OCI-M2 (cell line): Measurements from ENCODE around the gene F8.

ENCODE experiments used
- DNase-seq: peaks from one replicate; lab custom pipeline; 2025; ENCODE audit not compliant: unreplicated experiment; lab: John Stamatoyannopoulos, UW

Gene F8

DNA sequence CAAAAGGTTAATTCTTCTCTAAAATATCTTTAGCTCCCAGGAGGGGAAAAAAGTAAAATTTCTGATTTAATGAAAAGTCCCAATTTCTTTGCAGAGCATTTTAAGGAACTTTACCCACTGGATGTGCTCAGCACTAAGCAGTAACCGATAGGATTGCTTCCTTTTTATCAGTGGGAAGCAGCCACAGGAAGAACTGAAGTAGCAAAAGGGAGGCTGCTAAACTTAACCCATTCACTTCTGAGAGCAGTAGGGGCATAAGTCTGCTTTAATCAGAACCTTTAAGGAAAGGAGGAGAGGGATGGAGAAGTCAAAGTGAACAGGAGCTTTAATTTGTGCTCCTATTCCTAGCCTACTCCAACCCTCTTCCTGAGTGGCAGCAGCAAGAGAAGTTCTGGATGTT, at the start of gene F8:
TSS of gene F8 (minus strand) at position 139 of the 400 bp plus-strand sequence. CDS start 171 bp downstream, outside the sequence.
- DNase-seq: no peak

DNA sequence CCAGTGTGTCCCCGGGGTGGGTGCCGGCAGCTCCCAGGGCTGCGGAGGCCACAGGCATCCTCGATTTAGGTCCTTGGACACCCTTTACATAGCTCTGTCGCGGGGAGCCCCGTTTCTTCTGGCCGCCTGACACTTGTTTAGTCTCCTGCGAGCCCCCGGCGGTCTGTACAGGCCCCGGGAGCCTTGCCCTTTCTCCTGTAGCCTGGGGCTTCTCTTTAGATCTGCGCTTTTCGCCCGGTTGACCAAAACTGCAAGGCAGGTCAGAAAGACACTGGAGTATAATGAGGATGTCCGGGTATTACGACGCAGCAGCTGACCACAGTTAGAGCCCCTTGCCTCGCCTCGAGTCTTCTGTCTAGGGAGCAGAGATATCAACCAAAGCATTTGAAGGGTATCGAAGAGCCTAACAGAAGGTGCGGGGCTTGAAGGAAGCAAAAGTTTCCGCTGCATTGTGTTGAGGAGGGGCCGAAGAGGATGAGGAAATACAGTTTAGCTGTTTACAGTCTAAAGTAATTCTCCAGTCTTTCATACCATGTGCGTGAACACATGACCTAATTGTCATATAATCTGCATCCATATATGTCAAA, 49.3 kb upstream of the F8 start:
- no peak for DNase-seq

DNA sequence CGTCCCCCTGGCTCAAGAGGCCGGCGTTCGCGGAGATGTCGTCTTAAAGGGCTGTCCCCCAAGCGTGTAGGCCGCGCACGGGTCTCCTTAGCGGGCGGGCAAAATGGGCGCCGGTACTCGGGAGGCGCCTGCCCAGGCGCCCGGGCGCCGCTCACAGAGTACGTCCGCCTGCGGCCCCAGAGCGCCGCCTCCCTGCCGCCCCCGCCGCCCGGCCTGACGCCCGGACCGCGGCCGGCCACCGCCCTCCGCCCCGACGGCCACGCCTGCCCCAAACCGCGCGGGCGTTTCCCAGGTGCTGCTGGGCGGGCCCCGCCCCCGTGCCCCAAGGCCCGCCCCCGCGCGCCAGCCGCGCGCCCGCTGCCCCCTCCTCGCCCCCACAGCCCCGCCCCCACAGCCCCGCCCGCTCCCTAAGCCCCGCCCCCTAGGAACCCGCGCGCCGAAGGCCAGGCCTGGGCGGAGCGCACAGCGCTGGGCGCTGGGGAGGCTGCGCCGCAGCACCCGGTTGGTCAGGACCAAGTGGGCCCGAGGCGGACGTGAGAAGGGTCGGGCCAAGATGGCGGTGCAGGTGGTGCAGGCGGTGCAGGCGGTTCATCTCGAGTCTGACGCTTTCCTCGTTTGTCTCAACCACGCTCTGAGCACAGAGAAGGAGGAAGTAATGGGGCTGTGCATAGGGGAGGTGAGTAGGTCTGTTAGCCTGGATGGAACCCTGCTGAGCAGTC, 48.6 kb upstream of the F8 start, which contains the start of the genes BRCC3, CMC4 and MTCP1:
TSS of gene BRCC3 (plus strand) at position 534 of the 719 bp plus-strand sequence. CDS start at position 554, 20 bp downstream.
TSS of gene CMC4 (minus strand) at position 162 of the 719 bp plus-strand sequence. CDS start 7,113 bp downstream, outside the sequence.
TSS of gene MTCP1 (minus strand) at position 162 of the 719 bp plus-strand sequence. CDS start 5,126 bp downstream, outside the sequence.
- no peak for DNase-seq

DNA sequence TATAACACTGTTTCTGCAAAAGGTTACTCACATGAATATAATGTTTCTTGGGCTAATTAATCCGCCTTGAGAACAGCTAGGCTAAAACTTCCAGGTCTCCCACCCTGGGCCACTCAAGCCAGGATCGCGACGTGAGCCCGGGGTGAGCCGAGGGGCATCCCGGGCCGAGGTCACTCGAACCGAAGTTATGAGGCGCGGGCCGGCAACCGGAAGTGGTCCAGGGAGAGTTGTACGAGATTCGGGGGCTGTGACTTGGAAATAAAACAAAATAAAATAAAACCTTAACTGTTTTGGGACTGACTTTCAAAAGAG, 48.1 kb upstream of the F8 start:
- DNase-seq: no peak

DNA sequence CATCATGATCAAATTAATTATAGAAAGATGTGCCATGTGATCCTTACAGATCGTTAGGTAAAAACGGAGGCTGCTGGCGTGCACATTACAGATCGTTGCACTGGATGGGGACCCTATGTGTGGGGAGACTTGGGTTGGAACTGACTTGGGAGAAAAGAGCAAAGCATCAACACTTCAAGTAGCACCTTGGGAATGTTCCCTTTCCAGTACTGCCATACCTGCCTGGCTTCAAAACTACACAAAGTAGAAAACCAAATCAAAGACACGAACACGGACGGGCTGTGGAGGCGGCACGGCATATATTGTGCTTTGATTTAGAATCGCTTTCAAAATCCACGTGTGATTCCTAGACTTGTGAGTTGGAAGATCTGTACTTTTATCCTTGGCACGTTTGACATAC, 47.5 kb upstream of the F8 start:
- DNase-seq: no peak

DNA sequence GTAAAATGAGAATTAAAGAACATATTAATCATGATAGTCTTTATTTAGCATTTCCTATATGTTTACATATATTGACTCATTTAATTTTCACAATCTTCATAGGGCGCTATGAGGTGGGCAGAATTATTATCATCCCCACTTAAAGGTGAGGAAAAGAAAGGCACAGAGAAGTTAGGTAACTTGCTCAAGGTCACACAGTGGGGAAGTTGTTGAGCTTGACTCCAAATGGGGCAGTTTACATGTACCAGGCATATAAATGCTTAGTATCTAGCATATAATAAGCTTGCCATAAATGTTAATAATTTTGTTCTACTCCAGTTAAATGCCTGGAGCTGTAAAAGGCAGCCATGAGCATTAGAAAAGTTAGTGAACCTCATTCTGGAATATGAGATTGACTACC, 46.9 kb upstream of the F8 start:
- DNase-seq: no peak

DNA sequence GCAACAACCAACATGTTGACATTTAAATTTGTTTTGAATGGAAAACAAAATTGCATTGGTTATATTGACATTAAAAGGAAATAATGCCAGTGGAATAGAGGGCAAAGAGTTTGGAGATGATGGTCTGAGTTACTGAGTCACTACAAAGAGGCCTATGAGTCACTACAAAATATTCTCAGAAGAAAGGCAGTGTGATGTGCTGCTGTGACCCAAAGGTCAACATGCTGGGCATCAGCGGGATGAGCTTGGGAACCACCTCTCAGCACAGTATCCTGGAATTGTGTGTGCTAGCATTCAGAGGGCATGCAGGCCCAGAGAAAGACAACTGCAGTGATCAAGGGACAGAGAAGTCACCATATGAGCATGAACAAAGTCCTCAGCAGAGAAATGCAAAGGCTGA, 45.6 kb upstream of the F8 start:
- no peak for DNase-seq

DNA sequence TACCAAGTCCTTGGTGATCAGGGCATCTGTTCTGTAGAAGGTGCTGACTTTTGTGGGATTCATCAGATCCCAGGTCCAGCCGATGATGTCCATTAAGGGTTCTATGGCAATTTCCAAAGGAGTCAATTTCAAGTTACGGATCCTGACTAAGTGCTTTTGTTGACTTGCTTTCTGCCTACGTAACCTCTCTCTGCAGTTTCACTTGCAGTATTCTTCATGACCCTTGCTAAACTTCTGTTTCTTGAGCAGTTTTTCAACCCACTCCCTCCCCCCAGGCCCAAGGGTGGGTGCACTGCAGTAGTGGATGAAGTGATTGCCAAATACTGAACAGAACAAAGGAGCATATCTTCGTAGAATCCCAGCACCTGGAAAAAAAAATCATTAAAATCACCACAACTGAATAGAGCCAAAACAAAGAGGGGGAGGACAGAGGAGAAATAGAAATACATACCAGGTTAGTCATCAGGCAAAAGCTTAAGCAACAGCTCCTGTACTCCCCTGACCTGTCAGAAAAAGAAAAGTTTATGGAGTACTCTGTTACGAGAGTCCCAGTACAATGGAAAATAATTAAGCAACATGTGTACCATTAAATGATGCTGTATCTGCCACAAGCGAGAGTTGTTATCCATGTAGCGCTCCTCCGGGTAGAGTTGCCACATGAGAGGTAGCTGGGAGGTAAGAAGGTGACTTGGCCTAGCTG, 42.7 kb upstream of the F8 start:
- DNase-seq: no peak

DNA sequence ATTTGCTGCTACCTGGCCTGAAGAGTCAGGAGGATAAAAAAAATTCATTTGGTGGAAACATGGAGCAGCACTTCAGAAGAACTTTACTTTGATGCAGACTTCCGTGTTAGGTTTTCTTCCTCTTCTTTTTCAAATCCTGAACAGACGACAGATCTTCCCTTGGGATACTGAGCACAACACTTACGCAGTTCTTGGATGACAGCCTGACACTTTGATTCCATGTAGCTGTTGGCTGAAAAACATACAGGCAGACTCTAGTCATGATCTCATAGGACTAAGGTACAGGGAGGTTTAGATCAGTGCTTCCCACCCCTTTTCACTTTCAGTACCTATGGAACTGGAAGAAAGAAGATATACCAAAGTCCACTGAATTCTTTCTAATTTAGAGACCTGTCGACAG, 39.2 kb upstream of the F8 start:
- DNase-seq: no peak

DNA sequence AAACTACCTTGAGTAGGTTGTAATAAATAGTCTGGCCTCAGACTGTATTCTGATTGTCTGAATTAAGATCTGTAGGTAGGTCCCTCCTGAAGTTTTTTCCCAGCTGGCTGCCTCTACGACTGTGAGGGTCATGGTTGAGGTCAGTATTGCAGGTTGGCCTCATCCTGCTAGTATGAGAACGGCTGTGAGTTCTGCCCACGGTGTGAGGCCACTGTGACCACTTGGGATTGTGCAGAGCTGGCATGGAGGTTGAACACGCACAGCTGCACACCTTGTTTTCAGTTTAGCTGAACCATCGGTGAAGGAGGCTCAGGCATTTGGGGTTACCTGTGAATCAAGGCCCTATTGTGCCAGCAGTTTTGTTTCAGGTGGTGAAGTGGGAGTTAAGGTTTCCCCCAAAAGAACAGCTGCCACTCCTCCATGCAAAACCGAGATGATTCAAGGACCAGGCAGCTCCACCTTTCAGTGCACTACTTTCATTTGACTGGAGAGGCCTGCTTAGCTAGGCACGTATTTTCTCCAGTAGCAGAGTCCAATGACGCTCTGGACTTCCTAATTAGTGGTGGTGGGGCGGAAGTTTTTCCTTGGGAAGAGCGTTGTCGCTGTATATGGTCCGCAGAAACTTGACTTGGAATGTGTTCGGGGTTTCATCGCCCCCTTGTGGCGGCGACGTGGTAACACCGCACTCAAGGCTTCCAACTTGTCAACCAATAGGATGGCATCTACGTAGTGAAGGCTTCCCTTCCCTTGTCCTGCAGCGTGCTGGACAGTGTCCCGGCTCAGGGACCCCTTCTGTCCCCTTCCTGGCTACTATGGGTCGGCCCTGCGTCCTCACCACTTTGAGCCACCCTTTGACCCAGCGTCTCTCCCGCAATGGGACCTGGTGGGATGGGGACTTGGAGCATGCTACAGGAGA, 34.6 kb upstream of the F8 start:
- no peak for DNase-seq

DNA sequence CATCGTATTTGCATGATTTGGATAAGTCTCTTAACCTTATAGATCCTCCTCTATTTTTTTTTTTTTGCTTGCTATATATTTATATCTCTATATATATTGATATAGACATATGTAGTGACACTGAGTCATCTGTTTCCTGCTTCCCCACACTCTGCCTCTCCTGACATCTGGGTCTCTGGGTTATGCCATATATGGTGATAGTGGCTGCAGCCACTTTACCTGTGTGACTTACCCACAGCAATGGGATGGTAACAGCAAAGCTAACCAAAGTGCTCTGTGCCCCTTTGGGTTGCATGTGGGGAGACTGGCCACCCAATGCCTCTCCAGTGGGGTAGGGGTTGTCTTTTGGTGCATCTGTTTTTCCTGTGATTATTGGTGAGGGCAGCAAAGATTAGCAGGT, 33.9 kb upstream of the F8 start:
- DNase-seq: no peak

DNA sequence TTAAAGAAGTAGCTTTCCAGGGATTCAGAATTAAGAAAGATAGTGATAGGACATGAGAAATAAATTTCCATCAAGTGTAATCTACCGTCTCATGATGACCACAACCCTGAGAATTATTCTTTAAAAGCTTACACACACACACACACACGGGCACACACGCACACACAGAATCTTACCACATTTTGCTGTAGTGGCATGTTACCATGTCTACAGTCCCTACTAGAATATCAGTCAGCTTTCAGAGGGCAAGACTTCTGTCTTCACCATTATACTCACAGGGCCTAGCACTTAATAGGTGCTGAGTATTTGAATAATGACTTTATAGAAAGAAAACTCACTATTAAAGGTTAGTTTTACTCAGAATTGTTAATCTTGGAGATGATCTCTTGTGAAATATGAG, 33.0 kb upstream of the F8 start:
- DNase-seq: no peak

DNA sequence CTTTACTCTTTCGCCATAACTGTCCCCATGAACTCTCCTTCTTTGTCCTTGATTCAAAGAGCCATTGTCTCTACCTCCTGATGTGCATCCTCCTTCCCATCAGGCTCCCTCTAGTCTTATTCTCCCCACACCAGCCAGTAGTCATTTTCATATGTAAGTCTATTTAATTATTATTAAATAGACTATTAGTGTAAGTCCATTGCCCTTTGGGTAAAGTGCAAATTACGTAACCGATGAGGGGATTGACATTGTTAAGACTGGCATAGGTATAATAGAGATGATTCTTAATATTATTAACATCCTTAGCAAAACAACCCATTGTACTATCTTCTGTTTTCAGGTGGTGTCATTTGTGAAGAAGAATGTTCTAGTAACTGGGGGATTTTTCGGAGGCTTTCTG, 31.7 kb upstream of the F8 start:
- no peak for DNase-seq

DNA sequence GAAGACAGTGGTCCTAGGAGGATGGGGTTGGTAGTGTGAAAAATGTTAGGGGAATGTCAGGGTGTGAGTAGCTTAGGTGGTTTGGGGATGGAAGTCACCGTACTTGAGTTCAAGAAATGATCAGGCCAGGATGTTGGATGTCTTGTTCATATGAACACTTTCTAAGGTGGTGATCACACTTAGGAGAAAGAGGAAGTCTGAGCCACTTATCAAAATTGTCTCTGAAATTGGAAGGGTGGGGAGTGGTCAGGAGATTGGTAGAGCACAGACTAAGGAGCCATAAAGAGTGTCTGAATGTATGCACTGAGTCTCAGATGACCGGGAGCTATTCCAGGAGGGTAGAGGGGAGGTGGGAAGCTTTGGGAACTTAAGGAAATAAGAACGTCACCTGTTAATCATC, 31.1 kb upstream of the F8 start:
- no peak for DNase-seq

DNA sequence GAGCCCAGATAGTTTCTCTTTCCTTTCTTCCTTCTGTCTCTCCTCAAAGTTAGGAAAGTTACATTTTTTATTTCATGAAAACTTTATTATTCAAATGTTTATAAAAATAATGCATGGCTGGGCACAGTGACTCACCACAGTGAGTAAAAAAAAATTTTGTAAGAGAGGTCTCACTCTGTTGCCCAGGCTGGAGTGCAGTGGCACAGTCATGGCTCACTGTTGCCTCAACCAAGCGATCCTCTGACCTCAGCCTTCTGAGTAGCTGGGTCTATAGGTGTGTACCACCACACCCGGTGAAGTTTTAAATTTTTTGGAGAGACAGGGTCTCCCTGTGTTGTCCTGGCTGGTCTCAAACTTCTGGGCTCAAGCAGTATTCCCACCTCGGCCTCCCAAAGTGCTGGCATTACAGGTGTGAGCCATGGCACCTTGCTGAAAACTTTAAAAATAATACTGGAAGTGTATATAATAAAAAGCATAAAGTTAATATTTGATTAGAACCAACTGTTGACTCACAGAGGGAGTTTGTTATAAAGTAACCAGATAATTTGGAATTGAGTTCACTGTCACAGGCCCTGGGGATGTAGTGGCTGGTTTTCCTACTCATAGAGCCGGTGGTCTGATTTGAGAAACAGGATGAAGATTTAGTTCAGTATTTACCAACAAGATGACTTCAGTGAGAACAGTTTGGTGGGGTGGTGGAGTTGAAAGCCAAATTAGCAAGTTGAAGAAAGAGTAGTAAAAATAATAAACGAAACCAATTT, 30.4 kb upstream of the F8 start:
- no peak for DNase-seq

DNA sequence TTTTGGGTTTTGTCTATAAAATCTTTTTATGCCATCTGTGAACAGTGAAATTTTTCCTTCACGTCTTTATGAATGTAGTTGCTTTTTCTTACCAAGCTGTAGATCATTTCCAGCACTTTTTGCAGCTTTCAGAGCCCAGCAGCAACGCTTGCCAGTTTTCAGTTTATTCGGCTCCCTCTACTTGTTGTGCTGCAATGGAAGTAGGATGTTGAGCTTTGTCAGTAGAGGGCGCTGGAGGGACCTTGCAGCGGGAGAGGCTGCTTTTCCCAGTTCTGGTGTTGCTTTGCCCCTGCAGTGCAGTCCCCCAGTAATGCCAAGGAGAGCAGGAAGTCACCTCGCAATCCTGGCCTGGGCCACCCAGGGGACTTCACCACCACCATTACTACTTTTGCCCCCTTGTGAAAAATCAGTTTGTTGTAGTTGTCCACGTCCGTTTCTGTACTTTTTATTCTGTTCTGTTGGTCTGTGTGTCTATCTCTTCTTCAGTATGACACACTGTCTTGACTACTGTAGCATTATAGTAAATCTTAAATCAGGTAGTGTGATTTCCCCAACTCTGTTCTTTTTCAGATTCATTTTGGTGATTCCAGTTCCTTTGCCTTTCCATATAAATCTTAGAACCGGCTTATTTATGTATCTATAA, 26.6 kb upstream of the F8 start:
- no peak for DNase-seq

DNA sequence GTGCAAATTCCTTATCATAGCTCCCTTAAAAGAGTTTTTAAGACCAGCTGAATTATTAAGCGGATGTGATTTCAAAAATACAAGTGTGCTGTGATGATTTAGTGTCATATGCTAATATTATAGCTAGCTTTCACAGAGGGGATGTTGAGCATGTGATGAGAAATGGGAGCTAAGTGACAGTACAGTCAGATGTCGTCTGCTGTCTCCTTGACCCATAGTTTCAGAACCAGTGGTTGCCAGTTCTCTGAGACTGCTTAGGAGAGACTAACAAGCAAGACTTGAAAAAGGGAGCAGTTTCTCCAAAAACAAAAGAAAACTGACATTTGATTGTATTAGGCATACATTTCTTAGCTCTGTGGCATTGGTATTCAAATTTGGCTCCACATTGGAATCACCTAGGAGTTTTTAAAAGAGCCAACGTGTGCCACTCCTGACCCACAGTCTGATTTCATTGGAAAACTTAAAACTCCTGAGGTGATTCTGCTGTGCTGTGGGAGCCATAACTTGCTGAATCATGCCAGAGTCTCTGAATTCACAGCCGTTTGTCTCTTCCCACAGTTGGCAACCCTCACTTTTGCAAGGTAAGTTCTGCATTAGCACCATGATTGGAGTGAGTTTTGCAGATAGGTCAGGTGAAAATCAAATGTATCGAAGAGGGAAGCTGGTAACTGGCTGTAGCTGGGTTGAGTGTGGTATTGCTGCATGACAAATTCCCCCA, 24.4 kb upstream of the F8 start:
- no peak for DNase-seq

DNA sequence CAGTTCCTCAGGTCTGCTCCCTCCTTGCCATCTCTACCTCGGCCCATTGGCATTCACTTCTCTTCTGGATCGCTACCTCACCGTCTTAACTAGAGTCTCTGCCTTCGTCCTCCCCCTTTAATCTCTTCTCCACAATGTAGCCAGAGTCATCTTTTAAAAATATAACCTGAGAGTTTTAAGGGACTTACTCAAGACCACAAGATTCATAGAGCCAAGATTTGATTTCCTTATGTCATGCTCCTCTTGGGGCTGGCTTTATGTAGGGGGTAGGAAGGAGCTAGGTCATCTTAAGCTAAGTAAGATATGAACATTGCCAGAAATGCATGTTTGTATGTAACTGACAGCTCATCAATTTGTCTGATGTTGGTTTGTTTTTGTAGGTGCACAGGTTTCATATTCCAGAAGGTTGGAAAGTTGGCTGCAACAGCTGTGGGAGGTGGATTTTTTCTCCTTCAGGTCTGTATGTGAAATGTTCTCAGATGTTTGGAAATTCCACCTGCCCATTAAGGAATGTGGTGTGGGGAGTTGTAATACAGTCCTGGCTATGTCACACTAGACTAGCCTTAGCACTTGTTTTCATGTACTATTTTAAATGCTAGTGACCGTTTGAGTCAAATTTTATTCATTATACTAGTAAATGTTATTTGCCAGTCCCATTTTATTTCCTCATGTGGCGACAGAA, 23.7 kb upstream of the F8 start:
- DNase-seq: no peak

DNA sequence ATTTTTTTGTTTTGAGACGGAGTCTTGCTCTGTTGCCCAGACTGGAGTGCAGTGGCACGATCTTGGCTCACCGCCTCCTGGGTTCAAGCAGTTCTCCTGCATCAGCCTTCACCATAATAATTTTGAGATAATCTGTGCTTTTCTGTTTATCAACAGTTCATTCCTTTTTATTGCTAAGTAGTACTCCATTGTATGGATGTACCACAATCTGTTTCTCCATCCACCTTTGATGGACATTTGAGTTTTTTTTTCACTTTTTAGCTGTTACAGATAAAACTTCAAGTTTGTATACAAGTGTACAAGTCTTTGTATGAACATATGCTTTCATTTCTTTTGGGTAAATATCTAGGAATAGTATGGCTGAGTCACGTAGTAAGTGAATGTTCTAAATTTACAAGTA, 13.2 kb upstream of the F8 start:
- no peak for DNase-seq
